SK-N-SH (cell line): ENCODE measurements around the gene TOX2. TPM values are rescaled to one million over a fixed set of nuclear protein-coding genes. Genes with fewer than 3 reads are reported as not detected.

Source experiments
- CTCF ChIA-PET: fragments of 300-600, 350-600 bp; formaldehyde crosslinking; extraction: SDS; loops from one replicate; lab custom pipeline; 2021; lab: Yijun Ruan, JAX
- POLR2A ChIA-PET: fragments of 350-600 bp; sonication (Branson Sonifier 250); formaldehyde crosslinking; extraction: SDS; loops from one replicate; lab custom pipeline; 2020; ENCODE audit warnings: antibody characterized with exemption, inconsistent platforms; lab: Yijun Ruan, JAX
- DNase-seq: peaks from one replicate; pipeline ENCODE4 v3.0.0; 2012
- H2AFZ ChIP-seq: fragments of 200-600 bp; sonication (generic); 2 replicates; pipeline ENCODE4 v1.8.1; 2016; ENCODE audit warnings: antibody characterized with exemption, mild to moderate bottlenecking, low read depth
- H3F3A ChIP-seq: fragments of 200-600 bp; sonication (generic); replicated peaks from 2 replicates; pipeline ENCODE3; 2016; ENCODE audit warnings: antibody characterized with exemption, mild to moderate bottlenecking; ENCODE audit not compliant: insufficient read depth
- H3K27ac ChIP-seq, 2 experiments: fragments of 200-500 bp in 1 of 2; fragments of 200-600 bp in 1 of 2; sonication (Bioruptor generic) in 1 of 2; sonication (generic), shearing (Covaris generic) in 1 of 2; 2 replicates each; pipeline versions ENCODE4 v1.5.1 to v1.6.1; 2014 to 2016; ENCODE audit warnings: low read depth in 2 of 2, inconsistent platforms in 1 of 2, low read length in 1 of 2, mild to moderate bottlenecking in 1 of 2, mixed read lengths in 1 of 2
- H3K27me3 ChIP-seq: fragments of 200-600 bp; sonication (generic), shearing (Covaris generic); 2 replicates; pipeline ENCODE4 v1.6.1; 2016; ENCODE audit warnings: mixed run types; ENCODE audit not compliant: insufficient read depth
- H3K36me3 ChIP-seq, 2 experiments: fragments of 200-500 bp in 1 of 2; fragments of 200-600 bp in 1 of 2; sonication (Bioruptor generic) in 1 of 2; sonication (generic) in 1 of 2; replicated peaks in 1 of 2; 2 replicates each; pipeline versions ENCODE3 to v1.5.1; 2014 to 2016; ENCODE audit warnings: low read length in 1 of 2, mild to moderate bottlenecking in 1 of 2; ENCODE audit not compliant: insufficient read depth in 2 of 2, control insufficient read depth in 1 of 2
- H3K4me1 ChIP-seq, 2 experiments: fragments of 200-500 bp in 1 of 2; fragments of 200-600 bp in 1 of 2; sonication (Bioruptor generic) in 1 of 2; sonication (generic), shearing (Covaris generic) in 1 of 2; 2 replicates each; pipeline versions ENCODE4 v1.5.1 to v1.6.1; 2014 to 2016; ENCODE audit warnings: low read depth in 1 of 2, low read length in 1 of 2, mixed run types in 1 of 2; ENCODE audit not compliant: insufficient read depth in 2 of 2, control insufficient read depth in 1 of 2
- H3K4me2 ChIP-seq: fragments of 200-600 bp; sonication (generic), shearing (Covaris generic); 2 replicates; pipeline ENCODE4 v1.6.1; 2017; ENCODE audit warnings: mixed run types
- H3K4me3 ChIP-seq, 2 experiments: fragments of 200-500 bp in 1 of 2; fragments of 200-600 bp in 1 of 2; sonication (Bioruptor generic) in 1 of 2; sonication (generic), shearing (Covaris generic) in 1 of 2; 2 replicates each; pipeline versions ENCODE4 v1.5.1 to v1.8.1; 2014 to 2016; ENCODE audit warnings: low read depth in 2 of 2, inconsistent platforms in 1 of 2, low read length in 1 of 2, mild to moderate bottlenecking in 1 of 2, mixed read lengths in 1 of 2, moderate library complexity in 1 of 2
- H3K79me2 ChIP-seq: fragments of 200-600 bp; sonication (generic); 2 replicates; pipeline ENCODE4 v1.8.1; 2017; ENCODE audit warnings: mild to moderate bottlenecking; ENCODE audit not compliant: insufficient read depth
- H3K9ac ChIP-seq: fragments of 200-600 bp; sonication (generic); 2 replicates; pipeline ENCODE4 v1.6.1; 2017; ENCODE audit warnings: mixed run types
- H3K9me2 ChIP-seq: fragments of 200-600 bp; sonication (generic); 2 replicates; pipeline ENCODE4 v1.6.1; 2017; ENCODE audit warnings: mixed run types
- H3K9me3 ChIP-seq: fragments of 200-600 bp; sonication (generic); 2 replicates; pipeline ENCODE4 v1.6.1; 2017; ENCODE audit warnings: mixed run types, mild to moderate bottlenecking, moderate library complexity
- H4K20me1 ChIP-seq: fragments of 200-600 bp; sonication (generic); 2 replicates; pipeline ENCODE4 v1.6.1; 2017; ENCODE audit warnings: mild to moderate bottlenecking, mixed run types; ENCODE audit not compliant: insufficient read depth
- ELF1 ChIP-seq: IDR thresholded peaks from 2 replicates; pipeline ENCODE4 v1.4.0; 2012
- EP300 ChIP-seq, 2 experiments: IDR thresholded peaks; 2 replicates each; pipeline versions ENCODE4 v1.4.0 to v1.6.1; 2012; ENCODE audit warnings: borderline replicate concordance in 1 of 2, low read depth in 1 of 2, low read length in 1 of 2
- FOSL2 ChIP-seq: IDR thresholded peaks from 2 replicates; pipeline ENCODE4 v1.4.0; 2012; ENCODE audit warnings: low read depth, mild to moderate bottlenecking, moderate library complexity, borderline replicate concordance
- FOXJ3 ChIP-seq: sonication (generic); formaldehyde crosslinking; IDR thresholded peaks from 2 replicates; pipeline ENCODE4 v1.5.1; 2020; ENCODE audit warnings: mild to moderate bottlenecking, missing genetic modification reagents
- GABPA ChIP-seq: IDR thresholded peaks from 2 replicates; pipeline ENCODE4 v1.4.0; 2012; ENCODE audit warnings: low read depth, mild to moderate bottlenecking
- JUND ChIP-seq: IDR thresholded peaks from 2 replicates; pipeline ENCODE4 v1.4.0; 2012
- NFIC ChIP-seq: IDR thresholded peaks from 2 replicates; pipeline ENCODE4 v1.4.0; 2012; ENCODE audit warnings: borderline replicate concordance
- POLR2AphosphoS5 ChIP-seq: IDR thresholded peaks from 2 replicates; pipeline ENCODE4 v1.6.1; 2012; ENCODE audit warnings: low read depth, low read length
- RAD21 ChIP-seq: IDR thresholded peaks from 2 replicates; pipeline ENCODE4 v1.6.1; 2012; ENCODE audit warnings: mild to moderate bottlenecking, low read length
- RCOR1 ChIP-seq: fragments of 150-350 bp; IDR thresholded peaks from 2 replicates; pipeline ENCODE4 v1.6.1; 2017; ENCODE audit warnings: antibody characterized with exemption, low read length
- RFX5 ChIP-seq: IDR thresholded peaks from 2 replicates; pipeline ENCODE4 v1.6.1; 2012; ENCODE audit warnings: mild to moderate bottlenecking, improper control_type of control experiment, low read length
- SMC3 ChIP-seq: IDR thresholded peaks from 2 replicates; pipeline ENCODE4 v1.6.1; 2012; ENCODE audit warnings: low read depth, low read length, improper control_type of control experiment
- TCF12 ChIP-seq: IDR thresholded peaks from 2 replicates; pipeline ENCODE4 v1.4.0; 2012
- TEAD4 ChIP-seq: IDR thresholded peaks from 2 replicates; pipeline ENCODE4 v1.4.0; 2012; ENCODE audit warnings: mild to moderate bottlenecking, borderline replicate concordance; ENCODE audit not compliant: insufficient read depth
- YY1 ChIP-seq: IDR thresholded peaks from 2 replicates; pipeline ENCODE4 v1.4.0; 2012; ENCODE audit warnings: low read depth, mild to moderate bottlenecking
- WGBS: methylation state at CpG from one replicate; pipeline ENCODE4 v1.1.6; 2017; ENCODE audit warnings: low lambda C conversion rate; 5-methylcytosine and 5-hydroxymethylcytosine counted together
- polyA plus RNA-seq, 3 experiments: library from polyadenylated mRNA; depleted of rRNA; stranded (reverse); fragments of >200 nt; gene quantifications; 2 replicates each; pipeline ENCODE4 v1.2.3, GENCODE V29; 2012
- TF ChIP-seq, protein P1 (sequence below): IDR thresholded peaks from 2 replicates; pipeline ENCODE4 v1.4.0; 2012; ENCODE audit warnings: low read depth
- TF ChIP-seq, protein P2 (sequence below): IDR thresholded peaks from 2 replicates; pipeline ENCODE4; 2012
- TF ChIP-seq, protein P3 (sequence below): fragments of 150-350 bp; IDR thresholded peaks from 2 replicates; pipeline ENCODE4 v1.6.1; 2016; ENCODE audit warnings: mild to moderate bottlenecking, low read depth, low read length
- TF ChIP-seq, protein P4 (sequence below): fragments of 200-600 bp; sonication (generic); IDR thresholded peaks from 2 replicates; pipeline ENCODE4 v1.6.1; 2017; ENCODE audit warnings: antibody characterized with exemption, mild to moderate bottlenecking, moderate library complexity
- TF ChIP-seq, protein P5 (sequence below): IDR thresholded peaks from 2 replicates; pipeline ENCODE4 v1.4.0; 2012; ENCODE audit warnings: low read depth, borderline replicate concordance
- TF ChIP-seq, protein P6 (sequence below): fragments of 150-350 bp; IDR thresholded peaks from 2 replicates; pipeline ENCODE4 v1.6.1; 2017; ENCODE audit warnings: antibody characterized with exemption, low read length, low read depth, borderline replicate concordance

TOX2 gene
- polyA plus RNA-seq, 1 of the 3 experiments (the other 2 are of a cell fraction): 15.4 TPM

DNA sequence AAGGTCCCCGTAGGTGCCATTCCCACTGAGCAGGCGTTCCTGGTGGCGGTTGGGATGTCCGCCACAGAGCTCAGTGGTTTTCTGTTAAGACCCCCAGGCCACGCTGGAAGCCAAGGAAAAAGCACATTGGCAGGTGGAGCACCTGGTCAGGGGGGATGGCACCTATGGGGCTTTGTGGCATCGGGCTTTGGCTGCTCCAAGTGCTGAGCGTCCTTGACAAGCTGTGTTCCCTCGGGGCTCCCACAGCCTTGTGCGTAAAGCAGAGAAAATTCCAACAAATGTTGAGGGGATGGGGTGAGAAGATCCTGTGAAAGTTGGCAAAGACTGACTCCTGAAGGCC lies 137.0 kb downstream of the TOX2 start:
- TF ChIP-seq, protein P1, sequence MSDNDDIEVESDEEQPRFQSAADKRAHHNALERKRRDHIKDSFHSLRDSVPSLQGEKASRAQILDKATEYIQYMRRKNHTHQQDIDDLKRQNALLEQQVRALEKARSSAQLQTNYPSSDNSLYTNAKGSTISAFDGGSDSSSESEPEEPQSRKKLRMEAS: no peak
- no peak for TF ChIP-seq JUND
- TF ChIP-seq FOSL2: no peak
- TF ChIP-seq, protein P2, sequence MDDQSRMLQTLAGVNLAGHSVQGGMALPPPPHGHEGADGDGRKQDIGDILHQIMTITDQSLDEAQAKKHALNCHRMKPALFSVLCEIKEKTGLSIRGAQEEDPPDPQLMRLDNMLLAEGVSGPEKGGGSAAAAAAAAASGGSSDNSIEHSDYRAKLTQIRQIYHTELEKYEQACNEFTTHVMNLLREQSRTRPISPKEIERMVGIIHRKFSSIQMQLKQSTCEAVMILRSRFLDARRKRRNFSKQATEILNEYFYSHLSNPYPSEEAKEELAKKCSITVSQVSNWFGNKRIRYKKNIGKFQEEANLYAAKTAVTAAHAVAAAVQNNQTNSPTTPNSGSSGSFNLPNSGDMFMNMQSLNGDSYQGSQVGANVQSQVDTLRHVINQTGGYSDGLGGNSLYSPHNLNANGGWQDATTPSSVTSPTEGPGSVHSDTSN: no peak
- no peak for TF ChIP-seq RCOR1
- TF ChIP-seq, protein P3, sequence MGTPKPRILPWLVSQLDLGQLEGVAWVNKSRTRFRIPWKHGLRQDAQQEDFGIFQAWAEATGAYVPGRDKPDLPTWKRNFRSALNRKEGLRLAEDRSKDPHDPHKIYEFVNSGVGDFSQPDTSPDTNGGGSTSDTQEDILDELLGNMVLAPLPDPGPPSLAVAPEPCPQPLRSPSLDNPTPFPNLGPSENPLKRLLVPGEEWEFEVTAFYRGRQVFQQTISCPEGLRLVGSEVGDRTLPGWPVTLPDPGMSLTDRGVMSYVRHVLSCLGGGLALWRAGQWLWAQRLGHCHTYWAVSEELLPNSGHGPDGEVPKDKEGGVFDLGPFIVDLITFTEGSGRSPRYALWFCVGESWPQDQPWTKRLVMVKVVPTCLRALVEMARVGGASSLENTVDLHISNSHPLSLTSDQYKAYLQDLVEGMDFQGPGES: no peak
- TF ChIP-seq ELF1: no peak
- TF ChIP-seq RFX5: no peak
- no peak for TF ChIP-seq POLR2AphosphoS5
- no peak for TF ChIP-seq EP300 (IDR thresholded peaks at IDR 0.05; ENCODE audit: borderline replicate concordance in 1 of 2, low read depth in 1 of 2, low read length in 1 of 2)
- no peak for TF ChIP-seq TEAD4
- TF ChIP-seq FOXJ3: no peak
- TF ChIP-seq RAD21: no peak
- no peak for TF ChIP-seq TCF12
- TF ChIP-seq, protein P4, sequence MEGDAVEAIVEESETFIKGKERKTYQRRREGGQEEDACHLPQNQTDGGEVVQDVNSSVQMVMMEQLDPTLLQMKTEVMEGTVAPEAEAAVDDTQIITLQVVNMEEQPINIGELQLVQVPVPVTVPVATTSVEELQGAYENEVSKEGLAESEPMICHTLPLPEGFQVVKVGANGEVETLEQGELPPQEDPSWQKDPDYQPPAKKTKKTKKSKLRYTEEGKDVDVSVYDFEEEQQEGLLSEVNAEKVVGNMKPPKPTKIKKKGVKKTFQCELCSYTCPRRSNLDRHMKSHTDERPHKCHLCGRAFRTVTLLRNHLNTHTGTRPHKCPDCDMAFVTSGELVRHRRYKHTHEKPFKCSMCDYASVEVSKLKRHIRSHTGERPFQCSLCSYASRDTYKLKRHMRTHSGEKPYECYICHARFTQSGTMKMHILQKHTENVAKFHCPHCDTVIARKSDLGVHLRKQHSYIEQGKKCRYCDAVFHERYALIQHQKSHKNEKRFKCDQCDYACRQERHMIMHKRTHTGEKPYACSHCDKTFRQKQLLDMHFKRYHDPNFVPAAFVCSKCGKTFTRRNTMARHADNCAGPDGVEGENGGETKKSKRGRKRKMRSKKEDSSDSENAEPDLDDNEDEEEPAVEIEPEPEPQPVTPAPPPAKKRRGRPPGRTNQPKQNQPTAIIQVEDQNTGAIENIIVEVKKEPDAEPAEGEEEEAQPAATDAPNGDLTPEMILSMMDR: no peak
- H3K4me3 ChIP-seq: no peak overlapping the region
- DNase-seq: no peak
- ChIA-PET CTCF (interaction anchor here (1.1 kb wide), 1 partner anchor 29 kb away, joined by 4 read pairs; no protein-coding TSS in a partner anchor), POLR2A (no interaction called here)
- no peak overlapping the region for H3K27ac ChIP-seq
- no peaks in the 10 kb centered on the region for H4K20me1 ChIP-seq
- no peak overlapping the region for H3K9ac ChIP-seq
- WGBS: 96% methylated on average over 5 of the region's 9 CpGs
- peaks cover 0 to 4% of the 10 kb centered on the region in 2 experiments for H3K36me3 ChIP-seq
- no peak overlapping the region for H3K4me2 ChIP-seq
- no peak overlapping the region for H2AFZ ChIP-seq
- peaks cover 0 to 8% of the 10 kb centered on the region in 2 experiments; a peak in 2 of 4 replicates for H3K4me1 ChIP-seq
- H3K9me2 ChIP-seq: no peaks in the 10 kb centered on the region
- H3K27me3 ChIP-seq: no peaks in the 10 kb centered on the region
- H3F3A ChIP-seq: no peaks in the 10 kb centered on the region
- H3K79me2 ChIP-seq: no peaks in the 10 kb centered on the region
- H3K9me3 ChIP-seq: no peaks in the 10 kb centered on the region

DNA sequence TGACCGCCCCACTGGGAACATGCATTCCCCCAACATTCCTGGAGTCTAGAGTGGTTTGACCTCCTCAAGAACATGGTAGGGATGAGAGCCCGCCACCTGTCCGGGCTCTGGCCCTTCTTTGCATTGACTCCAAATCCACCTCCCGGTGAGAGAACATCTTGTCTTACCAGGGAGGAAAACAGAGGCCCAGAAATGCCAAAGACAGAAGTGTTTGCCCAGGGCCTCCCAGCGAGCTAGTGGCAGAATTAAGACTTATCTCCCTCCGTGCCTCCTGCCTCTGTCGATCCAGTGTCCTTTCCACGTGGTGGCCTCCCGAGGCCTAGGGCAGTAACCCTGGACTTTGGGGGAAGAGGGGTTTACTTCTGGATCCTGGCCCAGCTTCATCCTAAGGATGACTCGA lies 137.5 kb downstream of the TOX2 start:
- H3K9me3 ChIP-seq: no peaks in the 10 kb centered on the region
- H4K20me1 ChIP-seq: no peaks in the 10 kb centered on the region
- H3K79me2 ChIP-seq: no peaks in the 10 kb centered on the region
- H2AFZ ChIP-seq: no peak overlapping the region
- no peak overlapping the region for H3K9ac ChIP-seq
- ChIA-PET CTCF (interaction anchor here (1.1 kb wide), 2 partner anchors 28 to 302 kb away, joined by 3 to 4 read pairs; no protein-coding TSS in a partner anchor), POLR2A (no interaction called here)
- H3K36me3 ChIP-seq: peaks cover 0 to 4% of the 10 kb centered on the region in 2 experiments
- WGBS: 84% methylated on average over 8 of the region's 10 CpGs
- H3K27me3 ChIP-seq: no peaks in the 10 kb centered on the region
- DNase-seq: no peak
- H3K27ac ChIP-seq: no peak overlapping the region
- H3K4me2 ChIP-seq: no peak overlapping the region
- H3K4me3 ChIP-seq: no peak overlapping the region
- no peaks in the 10 kb centered on the region for H3K9me2 ChIP-seq
- no peak for TF ChIP-seq SMC3
- TF ChIP-seq, protein P5, sequence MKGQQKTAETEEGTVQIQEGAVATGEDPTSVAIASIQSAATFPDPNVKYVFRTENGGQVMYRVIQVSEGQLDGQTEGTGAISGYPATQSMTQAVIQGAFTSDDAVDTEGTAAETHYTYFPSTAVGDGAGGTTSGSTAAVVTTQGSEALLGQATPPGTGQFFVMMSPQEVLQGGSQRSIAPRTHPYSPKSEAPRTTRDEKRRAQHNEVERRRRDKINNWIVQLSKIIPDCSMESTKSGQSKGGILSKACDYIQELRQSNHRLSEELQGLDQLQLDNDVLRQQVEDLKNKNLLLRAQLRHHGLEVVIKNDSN: no peak
- TF ChIP-seq, protein P6, sequence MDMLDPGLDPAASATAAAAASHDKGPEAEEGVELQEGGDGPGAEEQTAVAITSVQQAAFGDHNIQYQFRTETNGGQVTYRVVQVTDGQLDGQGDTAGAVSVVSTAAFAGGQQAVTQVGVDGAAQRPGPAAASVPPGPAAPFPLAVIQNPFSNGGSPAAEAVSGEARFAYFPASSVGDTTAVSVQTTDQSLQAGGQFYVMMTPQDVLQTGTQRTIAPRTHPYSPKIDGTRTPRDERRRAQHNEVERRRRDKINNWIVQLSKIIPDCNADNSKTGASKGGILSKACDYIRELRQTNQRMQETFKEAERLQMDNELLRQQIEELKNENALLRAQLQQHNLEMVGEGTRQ: no peak
- no peak for TF ChIP-seq YY1
- TF ChIP-seq POLR2AphosphoS5: no peak
- no peak for TF ChIP-seq TEAD4
- no peak for TF ChIP-seq TCF12
- no peak for TF ChIP-seq GABPA
- no peak for TF ChIP-seq JUND
- TF ChIP-seq NFIC: no peak
- H3K4me1 ChIP-seq: peaks cover 0 to 5% of the 10 kb centered on the region in 2 experiments; a peak in 2 of 4 replicates
- no peaks in the 10 kb centered on the region for H3F3A ChIP-seq
